Astrocyte (in vitro differentiated cells and primary cell): ENCODE measurements around the gene TGFB2. TPM values are rescaled to one million over a fixed set of nuclear protein-coding genes. Genes with fewer than 3 reads are reported as not detected.

Experiments
- DNase-seq: peaks from one replicate; pipeline ENCODE4 v3.0.0-alpha.2; 2010; ENCODE audit warnings: low read depth
- FAIRE-seq: peaks from 2 replicates; lab custom pipeline; 2011; peaks lifted over from hg19 to GRCh38; lab: Jason Lieb, UNC
- H2AFZ ChIP-seq: 2 replicates; pipeline ENCODE4 v1.6.0; 2012; ENCODE audit warnings: low read depth, low read length, inconsistent platforms
- H3K27ac ChIP-seq: 2 replicates; pipeline ENCODE4 v1.5.1; 2011; ENCODE audit warnings: low read depth, low read length, inconsistent platforms
- H3K27me3 ChIP-seq: 2 replicates; pipeline ENCODE4 v1.6.0; 2011; ENCODE audit warnings: low read length, inconsistent platforms; ENCODE audit not compliant: insufficient read depth
- H3K36me3 ChIP-seq: 2 replicates; pipeline ENCODE4 v1.5.1; 2011; ENCODE audit warnings: low read length, inconsistent platforms; ENCODE audit not compliant: insufficient read depth
- H3K4me1 ChIP-seq: 2 replicates; pipeline ENCODE4 v1.5.1; 2011; ENCODE audit warnings: low read length, inconsistent platforms; ENCODE audit not compliant: insufficient read depth
- H3K4me2 ChIP-seq: 2 replicates; pipeline ENCODE4 v1.6.0; 2012; ENCODE audit warnings: low read length, inconsistent platforms
- H3K4me3 ChIP-seq: 2 replicates; pipeline ENCODE4 v1.5.1; 2011; ENCODE audit warnings: low read depth, mild to moderate bottlenecking, low read length, inconsistent platforms; ENCODE audit not compliant: insufficient read depth
- H3K79me2 ChIP-seq: 2 replicates; pipeline ENCODE4 v1.6.0; 2012; ENCODE audit warnings: mild to moderate bottlenecking, low read length, inconsistent platforms; ENCODE audit not compliant: insufficient read depth
- H3K9ac ChIP-seq: 2 replicates; pipeline ENCODE4 v1.6.0; 2012; ENCODE audit warnings: mild to moderate bottlenecking, low read length, inconsistent platforms
- H3K9me3 ChIP-seq: 2 replicates; pipeline ENCODE4 v1.5.1; 2012; ENCODE audit warnings: low read depth, mild to moderate bottlenecking, low read length, inconsistent platforms; ENCODE audit not compliant: insufficient read depth
- H4K20me1 ChIP-seq: 2 replicates; pipeline ENCODE4 v1.6.0; 2012; ENCODE audit warnings: low read length, inconsistent platforms; ENCODE audit not compliant: insufficient read depth
- H3K27ac Mint-ChIP-seq: one replicate; pipeline ENCODE4 v1.8.0; 2021; ENCODE audit warnings: mild to moderate bottlenecking, mixed read lengths; ENCODE audit not compliant: unreplicated experiment
- H3K27me3 Mint-ChIP-seq: one replicate; pipeline ENCODE4 v1.8.0; 2021; ENCODE audit warnings: low read depth, mixed read lengths; ENCODE audit not compliant: unreplicated experiment
- H3K36me3 Mint-ChIP-seq: one replicate; pipeline ENCODE4 v1.8.0; 2021; ENCODE audit warnings: low read depth, mixed read lengths; ENCODE audit not compliant: unreplicated experiment
- H3K4me1 Mint-ChIP-seq: one replicate; pipeline ENCODE4 v1.8.0; 2021; ENCODE audit warnings: low read depth, mixed read lengths; ENCODE audit not compliant: unreplicated experiment
- H3K4me3 Mint-ChIP-seq: one replicate; pipeline ENCODE4 v1.8.0; 2021; ENCODE audit warnings: mild to moderate bottlenecking, moderate library complexity, mixed read lengths; ENCODE audit not compliant: unreplicated experiment
- H3K9me3 Mint-ChIP-seq: one replicate; pipeline ENCODE4 v1.8.0; 2021; ENCODE audit warnings: mild to moderate bottlenecking, mixed read lengths; ENCODE audit not compliant: unreplicated experiment
- EZH2 ChIP-seq: IDR thresholded peaks from 2 replicates; pipeline ENCODE4 v1.6.1; 2012; ENCODE audit warnings: mild to moderate bottlenecking, low read length, inconsistent platforms; ENCODE audit not compliant: insufficient read depth
- total RNA-seq: library from RNA; stranded (reverse); gene quantifications from 2 replicates; pipeline ENCODE4 v1.2.1, GENCODE V29; 2021
- TF ChIP-seq, protein P1 (sequence below): IDR thresholded peaks from 2 replicates; pipeline ENCODE4 v1.5.1; 2011; ENCODE audit warnings: low read depth, mild to moderate bottlenecking, inconsistent platforms, low read length, moderate library complexity; ENCODE audit not compliant: insufficient read depth

Gene TGFB2
- total RNA-seq, 1 donor from 2014 or later = 330 TPM

DNA sequence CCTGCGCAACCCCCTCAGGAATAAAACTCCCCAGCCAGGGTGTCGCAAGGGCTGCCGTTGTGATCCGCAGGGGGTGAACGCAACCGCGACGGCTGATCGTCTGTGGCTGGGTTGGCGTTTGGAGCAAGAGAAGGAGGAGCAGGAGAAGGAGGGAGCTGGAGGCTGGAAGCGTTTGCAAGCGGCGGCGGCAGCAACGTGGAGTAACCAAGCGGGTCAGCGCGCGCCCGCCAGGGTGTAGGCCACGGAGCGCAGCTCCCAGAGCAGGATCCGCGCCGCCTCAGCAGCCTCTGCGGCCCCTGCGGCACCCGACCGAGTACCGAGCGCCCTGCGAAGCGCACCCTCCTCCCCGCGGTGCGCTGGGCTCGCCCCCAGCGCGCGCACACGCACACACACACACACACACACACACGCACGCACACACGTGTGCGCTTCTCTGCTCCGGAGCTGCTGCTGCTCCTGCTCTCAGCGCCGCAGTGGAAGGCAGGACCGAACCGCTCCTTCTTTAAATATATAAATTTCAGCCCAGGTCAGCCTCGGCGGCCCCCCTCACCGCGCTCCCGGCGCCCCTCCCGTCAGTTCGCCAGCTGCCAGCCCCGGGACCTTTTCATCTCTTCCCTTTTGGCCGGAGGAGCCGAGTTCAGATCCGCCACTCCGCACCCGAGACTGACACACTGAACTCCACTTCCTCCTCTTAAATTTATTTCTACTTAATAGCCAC is 696 bp downstream of the TGFB2 start:
- H3K9ac ChIP-seq = peak overlapping the region; percentile 99
- Mint-ChIP-seq H3K27me3 (no peaks in the 10 kb centered on the region), H3K4me1 (peaks cover 12% of the 10 kb centered on the region), H3K4me3 (no peak overlapping the region), H3K9me3 (no peaks in the 10 kb centered on the region), H3K36me3 (peaks cover 17% of the 10 kb centered on the region), H3K27ac (peak overlapping the region; percentile 99)
- no peaks in the 10 kb centered on the region for H3K27me3 ChIP-seq
- H3K4me3 ChIP-seq = peak overlapping the region; percentile 96
- peaks cover 23% of the 10 kb centered on the region for H4K20me1 ChIP-seq
- no peak overlapping the region for H2AFZ ChIP-seq
- peaks cover 14% of the 10 kb centered on the region for H3K4me1 ChIP-seq
- TF ChIP-seq, protein P1, sequence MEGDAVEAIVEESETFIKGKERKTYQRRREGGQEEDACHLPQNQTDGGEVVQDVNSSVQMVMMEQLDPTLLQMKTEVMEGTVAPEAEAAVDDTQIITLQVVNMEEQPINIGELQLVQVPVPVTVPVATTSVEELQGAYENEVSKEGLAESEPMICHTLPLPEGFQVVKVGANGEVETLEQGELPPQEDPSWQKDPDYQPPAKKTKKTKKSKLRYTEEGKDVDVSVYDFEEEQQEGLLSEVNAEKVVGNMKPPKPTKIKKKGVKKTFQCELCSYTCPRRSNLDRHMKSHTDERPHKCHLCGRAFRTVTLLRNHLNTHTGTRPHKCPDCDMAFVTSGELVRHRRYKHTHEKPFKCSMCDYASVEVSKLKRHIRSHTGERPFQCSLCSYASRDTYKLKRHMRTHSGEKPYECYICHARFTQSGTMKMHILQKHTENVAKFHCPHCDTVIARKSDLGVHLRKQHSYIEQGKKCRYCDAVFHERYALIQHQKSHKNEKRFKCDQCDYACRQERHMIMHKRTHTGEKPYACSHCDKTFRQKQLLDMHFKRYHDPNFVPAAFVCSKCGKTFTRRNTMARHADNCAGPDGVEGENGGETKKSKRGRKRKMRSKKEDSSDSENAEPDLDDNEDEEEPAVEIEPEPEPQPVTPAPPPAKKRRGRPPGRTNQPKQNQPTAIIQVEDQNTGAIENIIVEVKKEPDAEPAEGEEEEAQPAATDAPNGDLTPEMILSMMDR = no peak
- no peak for TF ChIP-seq EZH2
- H3K27ac ChIP-seq = peak overlapping the region; percentile 91
- peaks cover 72% of the 10 kb centered on the region for H3K79me2 ChIP-seq
- peak overlapping the region; percentile 94 for H3K4me2 ChIP-seq
- H3K36me3 ChIP-seq = no peaks in the 10 kb centered on the region
- FAIRE-seq = no peak
- peak; percentile 68 for DNase-seq
- no peaks in the 10 kb centered on the region for H3K9me3 ChIP-seq

DNA sequence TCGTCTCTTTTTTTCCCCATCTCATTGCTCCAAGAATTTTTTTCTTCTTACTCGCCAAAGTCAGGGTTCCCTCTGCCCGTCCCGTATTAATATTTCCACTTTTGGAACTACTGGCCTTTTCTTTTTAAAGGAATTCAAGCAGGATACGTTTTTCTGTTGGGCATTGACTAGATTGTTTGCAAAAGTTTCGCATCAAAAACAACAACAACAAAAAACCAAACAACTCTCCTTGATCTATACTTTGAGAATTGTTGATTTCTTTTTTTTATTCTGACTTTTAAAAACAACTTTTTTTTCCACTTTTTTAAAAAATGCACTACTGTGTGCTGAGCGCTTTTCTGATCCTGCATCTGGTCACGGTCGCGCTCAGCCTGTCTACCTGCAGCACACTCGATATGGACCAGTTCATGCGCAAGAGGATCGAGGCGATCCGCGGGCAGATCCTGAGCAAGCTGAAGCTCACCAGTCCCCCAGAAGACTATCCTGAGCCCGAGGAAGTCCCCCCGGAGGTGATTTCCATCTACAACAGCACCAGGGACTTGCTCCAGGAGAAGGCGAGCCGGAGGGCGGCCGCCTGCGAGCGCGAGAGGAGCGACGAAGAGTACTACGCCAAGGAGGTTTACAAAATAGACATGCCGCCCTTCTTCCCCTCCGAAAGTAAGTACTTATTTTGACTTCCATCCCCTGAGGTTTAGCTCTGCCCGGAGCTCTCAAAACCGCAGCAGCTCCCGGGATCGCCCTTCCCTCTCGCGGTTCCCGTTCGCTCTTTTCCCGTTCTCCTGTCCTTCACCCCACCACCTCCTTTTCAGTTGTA is 1.5 kb downstream of the TGFB2 start:
- peaks cover 80% of the 10 kb centered on the region for H3K79me2 ChIP-seq

More for the DNA sequence above, 1.5 kb downstream of the TGFB2 start:
- Histone ChIP-seq H2AFZ (peak overlapping the region; percentile 3), H3K4me1 (peaks cover 14% of the 10 kb centered on the region), H3K9me3 (no peaks in the 10 kb centered on the region), H3K27ac (peak overlapping the region; percentile 91), H3K4me2 (peak overlapping the region; percentile 94), H3K4me3 (peak overlapping the region; percentile 96), H4K20me1 (peaks cover 26% of the 10 kb centered on the region), H3K27me3 (no peaks in the 10 kb centered on the region), H3K36me3 (no peaks in the 10 kb centered on the region), H3K9ac (peak overlapping the region; percentile 99)
- H3K27me3 Mint-ChIP-seq = no peaks in the 10 kb centered on the region
- peaks cover 7% of the 10 kb centered on the region for H3K4me1 Mint-ChIP-seq
- peaks cover 17% of the 10 kb centered on the region for H3K36me3 Mint-ChIP-seq
- DNase-seq (peak; percentile 41), FAIRE-seq (no peak)
- H3K4me3 Mint-ChIP-seq = no peak overlapping the region
- H3K27ac Mint-ChIP-seq = peak overlapping the region; percentile 99
- TF ChIP-seq, protein P1 = no peak
- TF ChIP-seq EZH2 = no peak
- H3K9me3 Mint-ChIP-seq = no peaks in the 10 kb centered on the region
